Suprapubic skin (tissue), 4 donors: Measurements from ENCODE around the gene TOLLIP. TPM values are rescaled to one million over a fixed set of nuclear protein-coding genes. Genes with fewer than 3 reads are reported as not detected.
A peak's percentile ranks its signal among the peaks of the same experiment; 100 is the strongest.

Source experiments
- DNase-seq, 2 donors: peaks; one replicate each; pipeline ENCODE4 v3.0.0-alpha.2; 2019; ENCODE audit warnings: low spot score in 2 of 2
- H3K27ac ChIP-seq: fragments of 200-600 bp; sonication (generic); one replicate; pipeline ENCODE4 v1.5.1; 2019
- H3K27me3 ChIP-seq: fragments of 200-600 bp; sonication (generic); one replicate; pipeline ENCODE4 v1.5.1; 2019
- H3K36me3 ChIP-seq: fragments of 200-600 bp; sonication (generic); one replicate; pipeline ENCODE4 v1.5.1; 2019
- H3K4me1 ChIP-seq: fragments of 200-600 bp; sonication (generic); one replicate; pipeline ENCODE4 v1.5.1; 2019
- H3K4me3 ChIP-seq: fragments of 200-600 bp; sonication (generic); one replicate; pipeline ENCODE4 v1.5.1; 2019; ENCODE audit warnings: mild to moderate bottlenecking
- H3K9me3 ChIP-seq: fragments of 200-600 bp; sonication (generic); one replicate; pipeline ENCODE4 v1.5.1; 2019
- EP300 ChIP-seq: sonication (generic); formaldehyde crosslinking; IDR thresholded peaks from one replicate; pipeline ENCODE4 v1.6.1; 2017; ENCODE audit warnings: antibody characterized with exemption
- POLR2A ChIP-seq, 2 donors: fragments of 450-650 bp; IDR thresholded peaks; one replicate each; pipeline ENCODE4 v1.6.1; 2017; ENCODE audit warnings: antibody characterized with exemption in 2 of 2, mild to moderate bottlenecking in 2 of 2, moderate library complexity in 2 of 2
- POLR2AphosphoS5 ChIP-seq, 3 donors: sonication (generic); formaldehyde crosslinking; IDR thresholded peaks; one replicate each; pipeline ENCODE4 v1.6.1; 2017; ENCODE audit warnings: antibody characterized with exemption in 3 of 3
- WGBS: methylation state at CpG from one replicate; pipeline ENCODE4 v1.1.5; 2018; 5-methylcytosine and 5-hydroxymethylcytosine counted together
- total RNA-seq, 4 donors: library from RNA; depleted of rRNA; stranded (reverse); fragments of >200 nt; gene quantifications; one replicate each; pipeline ENCODE4 v1.1.0, GENCODE V29; 2016
- TF ChIP-seq, protein P1 (sequence below), 2 donors: fragments of 200-600 bp in 1 of 2; fragments of 450-650 bp in 1 of 2; sonication (generic) in 1 of 2; IDR thresholded peaks; one replicate each; pipeline ENCODE4 v1.5.1; 2016 to 2019; ENCODE audit warnings: antibody characterized with exemption in 2 of 2, mild to moderate bottlenecking in 1 of 2, moderate library complexity in 1 of 2

The TOLLIP gene
- total RNA-seq, 4 donors from 2014 or later = 96.6 to 105 (median 100) TPM

DNA sequence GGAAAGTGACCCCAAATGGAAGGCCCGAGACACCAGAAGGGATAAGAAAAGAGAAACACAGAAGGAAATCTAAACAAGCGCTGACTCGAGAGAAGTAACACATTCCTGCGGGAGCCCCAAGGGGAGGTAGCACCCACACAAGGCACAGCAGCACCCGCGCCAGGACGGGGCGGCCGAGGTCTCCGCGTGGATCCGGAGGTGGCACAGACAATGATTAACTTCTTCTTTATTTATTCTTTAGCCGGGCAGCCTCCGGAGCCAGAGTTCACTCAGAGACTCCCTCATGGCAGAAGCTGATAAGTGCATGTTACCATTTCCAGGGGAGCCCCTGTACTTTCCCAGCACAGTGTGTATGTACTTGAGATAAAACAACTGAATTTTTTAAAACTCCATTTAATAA lies 5.1 kb downstream of the TOLLIP start:
- no peaks in the 10 kb centered on the region for H3K27me3 ChIP-seq
- peaks cover 8% of the 10 kb centered on the region for H3K36me3 ChIP-seq
- WGBS = 59% methylated on average over 14 of the region's 14 CpGs
- TF ChIP-seq POLR2A (IDR thresholded peaks at IDR 0.05) = no peak
- H3K9me3 ChIP-seq = no peaks in the 10 kb centered on the region
- H3K4me1 ChIP-seq = peaks cover 89% of the 10 kb centered on the region
- no peak overlapping the region for H3K4me3 ChIP-seq
- peak overlapping the region; percentile 41 for H3K27ac ChIP-seq
- DNase-seq = peak; percentile 55 to 57

DNA sequence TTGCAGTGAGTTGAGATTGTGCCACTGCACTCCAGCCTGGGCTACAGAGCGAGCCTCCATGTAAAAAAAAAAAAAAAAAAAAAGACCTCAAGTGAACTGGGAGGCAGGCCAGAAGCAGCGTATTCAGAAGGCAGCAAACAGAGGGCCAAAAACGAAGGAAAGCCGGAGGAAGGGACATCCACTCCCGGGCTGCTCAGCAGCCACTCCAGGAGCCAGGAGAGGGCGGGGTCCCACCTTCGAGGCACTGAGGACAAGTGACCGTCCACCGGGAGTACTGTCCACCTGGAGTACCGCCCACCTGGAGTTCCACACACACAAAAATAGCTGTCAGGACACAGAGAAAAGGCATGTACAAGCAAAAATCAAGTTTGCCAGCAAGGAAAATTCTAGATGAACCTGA lies 5.5 kb downstream of the TOLLIP start:
- peak overlapping the region; percentile 41 for H3K27ac ChIP-seq
- H3K4me3 ChIP-seq = no peak overlapping the region
- peaks cover 93% of the 10 kb centered on the region for H3K4me1 ChIP-seq

DNA sequence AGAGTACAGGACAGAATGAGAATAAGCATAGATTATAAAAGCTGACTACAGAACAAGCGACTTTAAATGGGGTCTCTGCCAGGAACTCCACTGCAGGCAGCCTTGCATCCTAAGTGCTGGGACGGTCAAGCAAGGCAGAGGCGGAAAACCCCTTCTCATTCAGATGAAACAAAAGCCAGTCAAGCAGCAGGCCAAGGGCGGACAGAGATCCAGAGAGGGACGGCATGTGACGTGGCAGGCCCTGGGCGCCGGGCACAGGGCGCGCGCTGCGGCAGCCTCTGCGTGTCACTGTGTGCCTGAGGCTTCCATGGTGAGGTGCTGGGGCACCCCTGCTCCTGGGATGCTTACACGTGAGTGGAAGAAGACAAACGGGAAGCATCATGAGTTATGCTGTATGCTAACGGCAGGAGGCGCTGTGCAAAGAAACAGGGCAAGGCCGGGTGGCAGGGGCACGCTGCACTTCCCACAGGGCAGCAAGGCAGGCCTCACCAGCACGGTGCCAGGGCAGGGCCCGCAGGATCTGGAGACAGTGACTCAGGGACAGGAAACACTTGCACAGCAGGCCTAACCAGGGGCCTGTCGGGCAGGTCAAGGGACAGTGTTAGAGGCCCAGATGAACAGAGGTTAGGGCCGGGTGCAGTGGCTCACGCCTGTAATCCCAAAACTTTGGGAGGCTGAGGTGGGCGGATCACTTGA lies 6.2 kb downstream of the TOLLIP start:
- TF ChIP-seq EP300 (no peak), POLR2A (IDR thresholded peaks at IDR 0.05) (no peak), POLR2AphosphoS5 (IDR thresholded peaks at IDR 0.05) (peak in 1 of 3 donors; percentile 52)
- TF ChIP-seq, protein P1, sequence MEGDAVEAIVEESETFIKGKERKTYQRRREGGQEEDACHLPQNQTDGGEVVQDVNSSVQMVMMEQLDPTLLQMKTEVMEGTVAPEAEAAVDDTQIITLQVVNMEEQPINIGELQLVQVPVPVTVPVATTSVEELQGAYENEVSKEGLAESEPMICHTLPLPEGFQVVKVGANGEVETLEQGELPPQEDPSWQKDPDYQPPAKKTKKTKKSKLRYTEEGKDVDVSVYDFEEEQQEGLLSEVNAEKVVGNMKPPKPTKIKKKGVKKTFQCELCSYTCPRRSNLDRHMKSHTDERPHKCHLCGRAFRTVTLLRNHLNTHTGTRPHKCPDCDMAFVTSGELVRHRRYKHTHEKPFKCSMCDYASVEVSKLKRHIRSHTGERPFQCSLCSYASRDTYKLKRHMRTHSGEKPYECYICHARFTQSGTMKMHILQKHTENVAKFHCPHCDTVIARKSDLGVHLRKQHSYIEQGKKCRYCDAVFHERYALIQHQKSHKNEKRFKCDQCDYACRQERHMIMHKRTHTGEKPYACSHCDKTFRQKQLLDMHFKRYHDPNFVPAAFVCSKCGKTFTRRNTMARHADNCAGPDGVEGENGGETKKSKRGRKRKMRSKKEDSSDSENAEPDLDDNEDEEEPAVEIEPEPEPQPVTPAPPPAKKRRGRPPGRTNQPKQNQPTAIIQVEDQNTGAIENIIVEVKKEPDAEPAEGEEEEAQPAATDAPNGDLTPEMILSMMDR (IDR thresholded peaks at IDR 0.05) = peak; percentile 20 to 35
- DNase-seq = peak; percentile 74 to 80
- Histone ChIP-seq H3K9me3 (no peaks in the 10 kb centered on the region), H3K36me3 (peaks cover 8% of the 10 kb centered on the region), H3K4me1 (peaks cover 94% of the 10 kb centered on the region), H3K27ac (peak overlapping the region; percentile 41), H3K27me3 (no peaks in the 10 kb centered on the region), H3K4me3 (no peak overlapping the region)
- WGBS = 74% methylated on average over 23 of the region's 25 CpGs

More for the DNA sequence above, 5.5 kb downstream of the TOLLIP start:
- peak; percentile 57 to 73 for DNase-seq
- WGBS = 29% methylated on average over 10 of the region's 10 CpGs
- TF ChIP-seq POLR2AphosphoS5 (IDR thresholded peaks at IDR 0.05) (no peak), POLR2A (IDR thresholded peaks at IDR 0.05) (no peak), EP300 (no peak)
- TF ChIP-seq, protein P1 (IDR thresholded peaks at IDR 0.05) = no peak
- Histone ChIP-seq H3K36me3 (peaks cover 8% of the 10 kb centered on the region), H3K27me3 (no peaks in the 10 kb centered on the region), H3K9me3 (no peaks in the 10 kb centered on the region)

DNA sequence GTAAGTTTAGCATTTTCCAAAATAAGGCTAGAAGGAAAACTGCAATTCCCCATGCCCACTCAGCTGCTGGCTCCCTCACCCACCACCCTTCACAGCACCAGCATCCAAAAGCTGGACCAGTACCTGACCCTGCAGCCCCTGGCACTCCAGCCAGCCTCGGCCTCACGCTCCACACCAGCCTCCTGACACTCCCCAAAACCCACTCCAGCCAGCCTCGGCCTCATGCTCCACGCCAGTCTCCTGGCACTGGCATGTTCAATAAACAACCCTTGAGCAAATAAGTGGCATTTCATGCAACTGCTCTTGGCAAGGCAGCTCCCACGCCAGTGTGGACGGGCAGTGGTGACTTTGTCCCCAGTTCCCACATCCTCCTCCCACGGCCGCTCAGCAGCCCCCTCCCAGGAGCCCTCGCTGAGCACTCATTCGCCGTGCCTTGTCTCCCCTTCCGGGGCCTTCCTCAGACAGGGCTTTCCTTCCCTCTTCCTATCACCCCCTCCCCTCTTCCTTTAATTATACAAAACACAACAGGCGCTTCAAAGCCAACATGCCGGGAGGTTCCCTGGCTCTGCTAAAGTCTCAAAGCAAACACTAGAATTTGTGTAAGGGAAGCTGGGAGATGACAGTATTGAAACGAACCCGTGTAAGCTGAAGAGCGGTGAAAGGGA lies 6.8 kb downstream of the TOLLIP start:
- peak; percentile 59 to 73 for DNase-seq
- no peak overlapping the region for H3K4me3 ChIP-seq
- WGBS = 75% methylated on average over 17 of the region's 17 CpGs

DNA sequence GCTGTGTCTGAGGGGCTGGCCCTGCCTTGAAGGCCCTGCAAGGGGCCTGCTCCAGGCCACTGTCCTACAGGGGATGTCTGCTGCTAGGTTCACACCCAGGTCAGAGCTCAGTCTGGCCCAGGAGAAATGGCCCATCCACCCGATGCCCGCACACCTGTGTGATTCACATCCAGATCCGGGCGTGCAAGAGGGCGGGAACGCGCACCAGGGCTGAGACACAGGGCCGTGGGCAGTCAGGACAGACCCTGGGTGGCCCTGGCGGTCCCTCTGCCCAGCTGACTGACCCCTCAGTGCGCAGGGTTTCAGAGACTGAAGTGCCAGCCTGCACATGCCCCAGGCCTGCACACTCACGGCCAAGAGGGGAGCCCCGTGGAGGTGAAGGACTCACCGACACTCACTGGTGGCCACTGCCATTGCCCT lies 7.4 kb downstream of the TOLLIP start:
- no peaks in the 10 kb centered on the region for H3K27me3 ChIP-seq
- no peak overlapping the region for H3K27ac ChIP-seq
- H3K4me1 ChIP-seq = peaks cover 89% of the 10 kb centered on the region
- H3K9me3 ChIP-seq = no peaks in the 10 kb centered on the region
- WGBS = 82% methylated on average over 5 of the region's 13 CpGs
- DNase-seq = peak; percentile 55 to 60
- TF ChIP-seq, protein P1 (IDR thresholded peaks at IDR 0.05) = no peak
- TF ChIP-seq EP300 (no peak), POLR2A (IDR thresholded peaks at IDR 0.05) (no peak), POLR2AphosphoS5 (IDR thresholded peaks at IDR 0.05) (no peak)
- no peak overlapping the region for H3K4me3 ChIP-seq
- peaks cover 18% of the 10 kb centered on the region for H3K36me3 ChIP-seq

More for the DNA sequence above, 6.8 kb downstream of the TOLLIP start:
- Histone ChIP-seq H3K4me1 (peaks cover 94% of the 10 kb centered on the region), H3K27me3 (no peaks in the 10 kb centered on the region), H3K36me3 (peaks cover 14% of the 10 kb centered on the region), H3K27ac (peak overlapping the region; percentile 41), H3K9me3 (no peaks in the 10 kb centered on the region)
- TF ChIP-seq POLR2AphosphoS5 (IDR thresholded peaks at IDR 0.05) (no peak), POLR2A (IDR thresholded peaks at IDR 0.05) (no peak), EP300 (no peak)
- TF ChIP-seq, protein P1 (IDR thresholded peaks at IDR 0.05) = no peak
